Dermis microvascular lymphatic vessel endothelial cell (primary cell): ENCODE data around the gene UHRF2. TPM values are rescaled to one million over a fixed set of nuclear protein-coding genes. Genes with fewer than 3 reads are reported as not detected.
"Not testable (repeated sequence)": the region's sequence is repeated elsewhere in the genome, so short reads cannot be mapped to it uniquely, and the experiment has no call there.

ENCODE experiments used
- DNase-seq, 2 donors: peaks; one replicate each; pipeline versions ENCODE4 v3.0.0 to v3.0.0-alpha.2; 2010; ENCODE audit warnings: low read depth in 2 of 2
- total RNA-seq: library from RNA; depleted of rRNA; stranded (reverse); fragments of >200 nt; gene quantifications from 2 replicates; pipeline ENCODE4 v1.2.1, GENCODE V29; 2014

UHRF2 gene
- total RNA-seq, 1 donor from 2014 or later: 59.8 TPM

DNA sequence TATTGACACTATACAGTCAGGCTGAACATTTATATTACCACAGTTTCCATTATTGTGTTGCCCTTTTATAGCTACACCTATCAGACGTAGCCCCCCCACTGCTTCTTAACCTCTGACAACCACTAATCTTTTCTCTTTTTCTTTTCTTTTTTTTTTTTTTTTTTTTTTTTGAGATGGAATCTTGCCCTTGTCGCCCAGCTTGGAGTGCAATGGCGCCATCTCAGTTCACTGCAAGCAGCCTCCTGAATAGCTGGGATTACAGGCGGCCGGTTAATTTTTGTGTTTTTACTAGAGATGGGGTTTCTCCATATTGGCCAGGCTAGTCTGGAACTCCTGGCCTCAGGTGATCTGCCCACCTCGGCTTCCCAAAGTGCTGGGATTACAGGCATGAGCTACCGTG, 75.4 kb downstream of the UHRF2 start:
- no peak for DNase-seq

GRCh38 chr9:6489099-6489498, 76.1 kb downstream of the UHRF2 start:
- no peak for DNase-seq

DNA sequence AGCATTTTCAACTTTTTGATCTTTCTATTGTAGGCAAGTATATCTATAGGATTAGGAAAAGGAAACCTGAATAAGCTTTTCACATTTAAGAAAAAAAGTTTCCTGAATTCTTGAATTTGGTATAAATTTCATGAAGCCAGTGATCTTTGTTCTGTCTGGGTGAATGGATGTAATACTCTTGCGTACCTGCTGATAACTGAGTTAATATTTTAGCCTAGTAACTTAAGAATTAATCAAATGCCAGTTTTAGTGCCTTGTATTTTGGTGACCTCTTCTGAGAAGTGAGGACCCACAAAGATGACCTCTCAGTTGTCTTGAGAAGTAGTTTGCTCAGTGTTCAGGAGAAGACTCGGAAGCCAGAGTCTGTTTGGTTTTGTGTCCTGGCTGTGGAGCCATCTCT, 77.9 kb downstream of the UHRF2 start:
- DNase-seq: no peak

- peak in 1 of 2 donors; percentile 32 for DNase-seq
These were observed 82.5 kb downstream of the UHRF2 start for GRCh38 chr9:6495466-6495865.

- DNase-seq: peak in 1 of 2 donors; percentile 19
These were observed 86.0 kb downstream of the UHRF2 start for GRCh38 chr9:6498982-6499381.

DNA sequence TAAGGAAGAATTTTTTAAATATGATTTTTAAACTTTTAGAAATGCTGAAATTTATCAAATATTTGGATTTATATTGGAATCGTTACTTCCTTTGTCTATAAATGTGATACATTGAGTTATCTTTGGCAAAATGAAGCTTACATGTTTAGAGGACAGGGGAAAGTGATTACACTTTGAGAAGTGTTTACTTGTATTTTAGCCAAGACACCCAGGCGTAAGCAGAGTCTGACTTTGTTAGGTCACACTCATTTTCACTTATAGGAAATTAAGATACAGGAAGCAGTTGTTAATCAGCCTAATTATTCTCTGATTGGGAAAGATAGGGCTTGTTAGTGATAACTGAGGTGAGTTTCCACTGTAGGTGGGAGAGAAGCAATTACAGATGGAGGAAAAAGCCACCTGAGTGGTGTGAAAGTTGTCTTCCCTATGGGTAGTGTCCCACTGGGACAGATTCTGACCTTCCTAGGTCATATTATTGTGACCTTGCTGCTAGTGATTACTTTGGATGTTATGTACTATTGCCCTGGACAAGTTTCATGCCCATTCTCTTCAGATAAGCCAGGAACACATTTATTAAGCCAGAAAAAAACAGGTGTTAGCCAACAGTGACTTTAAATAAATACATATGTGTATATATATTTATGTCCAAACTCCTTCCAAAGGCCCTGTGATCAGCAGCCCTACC, 88.7 kb downstream of the UHRF2 start:
- DNase-seq: no peak

DNA sequence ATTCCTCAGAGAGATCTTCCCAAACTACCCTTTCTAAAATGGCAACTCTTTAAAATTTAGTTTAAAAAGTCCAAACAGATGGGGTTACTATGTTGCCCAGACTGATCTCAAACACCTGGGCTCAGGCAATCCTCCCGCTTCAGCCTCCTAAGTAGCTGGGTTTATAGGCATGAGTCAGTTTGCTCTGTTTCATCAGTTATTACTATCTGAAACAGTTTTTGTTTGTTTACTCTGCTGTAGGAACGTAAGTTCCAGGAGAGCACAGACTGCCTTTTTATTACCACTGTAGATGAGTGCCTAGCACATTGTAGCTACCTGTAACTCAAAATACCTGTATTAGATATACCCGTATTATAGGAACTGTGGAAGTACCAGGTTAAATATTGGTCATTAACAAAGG, 89.4 kb downstream of the UHRF2 start:
- no peak for DNase-seq

DNA sequence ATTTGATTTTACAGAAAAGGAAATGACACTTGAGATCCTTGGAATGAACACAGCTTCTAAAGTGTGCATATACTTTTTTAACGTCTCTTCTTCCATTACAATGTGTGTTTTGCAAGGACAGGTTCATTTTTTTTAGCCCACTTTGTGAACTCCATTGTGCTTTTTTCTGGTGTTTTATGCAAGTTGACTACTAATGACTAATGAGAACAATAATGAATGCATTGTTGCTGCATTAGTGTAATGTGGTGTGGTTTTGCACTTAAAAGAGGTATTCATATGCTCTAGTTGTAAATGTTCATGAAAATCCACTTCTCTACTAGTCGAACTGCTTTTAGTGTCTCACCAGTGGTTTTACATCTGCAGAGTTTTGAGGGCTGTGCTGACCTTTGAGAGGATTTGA, 93.6 kb downstream of the UHRF2 start:
- no peak for DNase-seq

GRCh38 chr9:6512085-6512657, 99.2 kb downstream of the UHRF2 start:
- no peak for DNase-seq

DNA sequence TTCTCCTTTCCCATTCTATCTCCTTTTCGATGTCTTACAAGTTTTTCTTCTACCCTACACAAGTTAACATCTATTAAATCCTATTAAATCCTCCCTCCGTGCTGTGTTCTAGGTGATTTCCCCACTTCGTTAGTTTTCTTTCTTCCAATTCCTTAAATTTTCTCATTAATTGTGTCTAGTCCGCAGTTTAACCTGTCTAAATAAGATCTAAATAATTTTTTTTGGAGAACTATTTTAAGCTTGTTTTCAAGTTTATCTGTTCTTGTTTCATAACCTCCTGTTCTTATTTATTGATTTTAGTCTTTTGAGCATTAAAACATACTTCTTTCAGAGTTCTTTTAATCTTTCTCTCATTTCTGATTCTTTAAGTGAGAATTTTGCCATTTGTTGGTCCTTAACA, 109.3 kb downstream of the UHRF2 start:
- no peak for DNase-seq

- no peak for DNase-seq
These were observed 112.5 kb downstream of the UHRF2 start for GRCh38 chr9:6525326-6526045.

- DNase-seq: no peak
These were observed 122.6 kb downstream of the UHRF2 start for GRCh38 chr9:6535594-6535993.

DNA sequence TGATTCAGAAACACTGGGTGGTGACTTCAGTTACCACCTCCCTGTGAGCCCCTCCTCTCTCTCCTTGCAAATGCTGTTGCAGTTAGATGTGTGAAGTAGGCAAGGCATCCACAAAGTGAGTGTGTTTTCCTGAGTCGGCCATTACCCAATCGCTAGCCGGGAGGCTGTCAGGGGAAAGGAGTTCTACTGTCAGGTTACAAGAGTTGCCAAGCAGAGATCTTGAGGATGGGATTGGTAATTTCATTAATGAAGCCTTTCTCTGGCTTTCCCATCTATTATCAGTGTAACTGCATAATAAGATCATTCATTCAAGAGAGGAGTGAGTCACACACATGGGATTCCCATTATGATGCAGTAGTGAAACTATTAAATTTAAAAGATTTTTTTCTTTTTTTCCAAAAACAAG, 125.7 kb downstream of the UHRF2 start:
- DNase-seq: peak in 1 of 2 donors; percentile 8

DNA sequence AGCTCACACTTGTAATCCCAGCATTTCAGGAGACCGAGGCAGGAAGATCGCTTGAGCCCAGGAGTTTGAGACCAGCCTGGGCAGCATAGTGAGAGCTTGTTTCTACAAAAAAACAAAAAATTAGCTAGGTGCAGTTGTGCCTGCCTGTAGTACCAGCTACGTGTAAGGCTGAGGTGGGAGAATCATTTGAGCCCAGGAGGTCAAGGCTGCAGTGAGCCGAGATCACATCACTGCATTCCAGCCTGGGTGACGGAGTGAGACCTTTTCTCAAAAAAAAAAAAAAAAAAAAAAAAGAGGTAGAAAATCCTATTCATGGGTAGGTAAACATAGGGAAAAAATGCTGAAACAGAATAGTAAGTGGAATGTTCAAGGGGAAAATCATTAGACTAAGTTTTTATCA, 129.6 kb downstream of the UHRF2 start:
- DNase-seq: not testable (repeated sequence)

GRCh38 chr9:6543204-6543603, 130.2 kb downstream of the UHRF2 start:
- no peak for DNase-seq

DNA sequence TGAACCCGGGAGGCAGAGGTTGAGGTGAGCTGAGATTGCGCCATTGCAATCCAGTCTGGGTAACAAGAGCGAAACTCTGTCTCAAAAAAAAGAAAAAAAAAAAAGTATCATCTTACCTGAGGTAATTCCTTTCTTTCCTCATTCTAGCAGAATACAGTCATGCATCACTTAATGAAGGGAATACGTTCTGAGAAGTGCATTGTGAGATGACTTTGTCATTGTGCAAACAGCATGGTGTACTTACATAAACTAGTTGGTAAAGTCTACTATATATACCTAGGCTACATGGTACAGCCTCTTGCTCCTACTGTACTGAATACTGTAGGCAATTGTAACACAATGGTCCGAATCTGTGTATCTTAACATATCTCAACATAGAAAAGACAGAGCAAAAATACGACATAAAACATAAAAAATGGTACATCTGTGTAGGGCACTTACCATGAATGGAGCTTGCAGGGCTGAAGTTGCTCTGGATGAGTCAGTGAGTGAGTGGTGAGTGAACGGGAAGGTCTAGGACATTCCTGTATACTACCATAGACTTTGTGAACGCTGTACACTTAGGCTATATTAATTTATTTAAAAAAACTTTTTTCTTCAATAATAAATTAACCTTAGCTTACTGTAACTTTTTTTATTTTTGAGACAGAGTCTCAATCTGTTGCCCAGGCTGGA, 132.2 kb downstream of the UHRF2 start:
- no peak for DNase-seq

DNA sequence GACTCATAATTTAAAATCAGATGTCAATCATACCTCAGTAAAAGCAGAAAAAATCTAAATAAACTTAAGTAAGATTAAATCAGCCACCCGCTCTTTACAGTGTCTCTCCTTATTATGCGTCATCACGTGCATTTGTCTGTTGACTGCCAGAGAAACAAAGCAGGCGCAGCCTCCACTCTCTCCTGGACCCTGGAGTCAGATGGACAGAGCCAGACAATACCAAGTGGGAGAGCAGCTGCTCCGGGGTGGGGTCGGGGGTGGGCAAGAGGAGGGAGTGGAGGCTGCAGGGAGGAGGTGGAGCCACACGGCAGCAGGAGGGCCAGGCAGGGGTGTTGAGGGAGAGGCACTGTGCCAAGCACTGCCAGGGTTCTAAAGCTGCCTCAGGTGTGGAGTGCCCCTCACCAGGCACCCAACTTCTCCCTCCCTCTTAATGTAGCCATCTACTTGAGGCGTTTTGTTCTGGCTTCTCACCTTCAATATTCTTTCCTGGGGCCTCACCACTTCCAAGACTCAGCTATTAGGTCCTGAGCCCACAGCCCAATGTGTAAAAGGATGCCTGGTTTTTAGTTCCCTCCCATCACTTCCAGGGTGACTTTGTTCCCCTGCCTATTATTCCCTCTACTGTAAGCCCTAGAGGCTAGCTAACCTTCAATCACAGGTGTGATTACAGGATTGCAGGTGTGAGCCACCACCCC, 136.3 kb downstream of the UHRF2 start:
- DNase-seq: no peak

GRCh38 chr9:6551136-6551535, 138.1 kb downstream of the UHRF2 start:
- DNase-seq: peak in 1 of 2 donors; percentile 46

GRCh38 chr9:6552033-6552432, 139.0 kb downstream of the UHRF2 start:
- DNase-seq: peak in 1 of 2 donors; percentile 83

DNA sequence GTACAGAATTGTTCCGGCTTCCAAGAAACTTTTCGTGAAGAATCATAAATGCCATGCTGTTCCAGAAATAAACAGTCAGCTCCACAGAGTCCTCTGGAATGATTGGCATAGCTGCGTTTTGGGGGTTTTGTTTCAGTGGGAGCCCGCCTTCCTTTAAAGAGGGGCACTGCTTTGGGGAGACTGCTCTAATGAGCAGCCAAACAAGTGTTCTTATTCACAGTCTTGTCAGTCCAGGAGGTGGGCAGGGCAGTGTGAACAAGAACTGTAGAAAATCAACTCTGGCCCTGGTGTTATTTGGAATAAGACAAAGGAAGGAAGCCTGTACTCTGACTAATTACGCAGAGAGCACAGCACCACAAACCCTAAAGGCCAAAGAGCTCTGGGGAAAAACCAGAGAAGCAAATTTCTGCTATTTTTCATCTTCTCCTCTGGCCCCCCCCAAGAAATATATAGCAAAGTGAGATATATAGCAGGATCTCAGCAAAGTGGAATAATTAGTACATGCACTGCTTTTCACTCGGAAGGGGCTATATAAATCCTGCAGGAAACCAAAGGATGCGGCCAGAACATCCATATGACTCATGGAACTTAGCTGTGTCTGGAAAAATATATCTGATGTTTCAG, 139.6 kb downstream of the UHRF2 start:
- DNase-seq: peak in 1 of 2 donors; percentile 89

DNA sequence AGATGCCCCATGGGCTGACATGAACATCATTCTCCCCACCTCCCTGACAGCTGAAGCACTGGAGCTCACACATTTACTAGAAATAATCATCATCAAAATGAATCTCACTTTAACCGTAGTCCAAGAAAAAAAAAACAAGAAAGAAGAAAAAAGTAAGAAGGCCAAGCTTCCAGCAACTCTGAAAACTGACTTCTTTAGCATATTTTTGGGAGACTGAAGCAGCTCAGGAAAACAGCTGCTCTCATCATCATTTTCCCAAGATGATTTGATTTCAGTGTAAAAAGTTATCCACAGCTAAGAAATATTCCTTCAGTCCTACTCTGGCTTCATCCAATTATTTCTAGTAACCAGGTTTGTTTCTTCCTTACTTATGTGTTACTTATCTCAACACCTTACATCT, 140.9 kb downstream of the UHRF2 start:
- DNase-seq: no peak
